HG02938 (cell line): ENCODE results near the gene OSTM1.
"Not testable (repeated sequence)": the region's sequence is repeated elsewhere in the genome, so short reads cannot be mapped to it uniquely, and the experiment has no call there.

Experiments
- ATAC-seq: cut with Tn5 transposase; IDR thresholded peaks from one replicate; pipeline ENCODE4 v1.9.1; 2021; ENCODE audit warnings: mild to moderate bottlenecking, moderate library complexity; ENCODE audit not compliant: unreplicated experiment

The OSTM1 gene

DNA sequence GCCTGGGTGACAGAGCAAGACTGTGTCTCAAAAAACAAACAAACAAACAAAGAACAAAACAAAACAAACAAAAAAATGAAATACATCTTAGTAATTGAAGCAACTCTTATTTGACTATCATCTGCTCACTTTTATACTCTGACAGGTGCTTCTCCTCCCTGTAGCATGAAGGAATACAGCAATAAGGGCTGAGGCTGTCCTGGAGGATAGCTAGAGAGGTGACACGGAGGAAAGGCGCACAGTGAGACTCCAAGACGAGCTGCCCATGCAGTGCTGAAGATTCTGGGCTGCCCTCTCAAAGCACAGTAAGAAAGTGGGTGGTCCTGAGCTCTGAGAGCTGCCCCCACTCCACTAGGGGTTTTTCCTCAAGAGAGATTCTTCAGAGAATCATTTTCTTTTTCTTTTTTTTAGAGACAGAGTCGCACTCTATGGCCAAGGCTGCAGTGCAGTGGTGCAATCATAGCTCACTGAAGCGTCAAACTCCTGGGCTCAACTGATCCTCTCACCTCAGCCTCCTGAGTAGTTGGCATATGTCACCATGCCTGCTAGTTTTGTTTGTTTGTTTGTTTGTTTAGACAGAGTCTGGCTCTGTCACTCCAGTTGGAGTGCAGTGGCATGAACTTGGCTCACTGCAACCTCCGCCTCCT is 50.0 kb downstream of the OSTM1 start:
- no peak for ATAC-seq

DNA sequence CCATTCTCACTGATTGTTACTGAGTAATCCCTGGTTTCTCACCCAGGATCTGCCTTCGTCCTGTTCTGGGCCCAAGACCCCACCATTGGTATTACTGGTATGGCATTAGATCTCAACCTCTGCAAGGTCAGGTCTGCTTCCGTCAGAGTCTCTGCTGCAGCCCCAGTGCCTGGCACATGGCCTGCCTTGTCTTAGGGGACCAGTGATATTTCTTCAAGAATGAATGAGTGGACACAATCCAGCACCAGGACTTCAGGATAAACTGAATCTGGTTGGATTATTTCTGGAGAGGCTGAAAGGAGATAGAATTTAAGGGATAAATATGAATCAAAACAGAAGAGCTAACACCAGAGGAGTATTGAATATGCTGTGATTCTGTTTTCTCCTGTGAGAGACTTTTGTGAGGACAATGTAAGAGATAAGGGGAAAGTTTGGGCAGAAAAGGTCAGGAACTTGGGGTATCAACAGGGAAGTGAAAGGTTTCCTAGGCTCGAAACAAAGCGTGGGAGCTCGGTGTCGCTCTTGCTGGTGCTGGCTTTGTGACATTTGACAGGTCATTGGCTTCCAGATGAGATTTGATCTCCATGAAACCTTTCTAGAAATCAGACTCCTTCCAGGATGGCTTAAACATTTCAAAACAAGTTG is 53.9 kb downstream of the OSTM1 start:
- no peak for ATAC-seq

DNA sequence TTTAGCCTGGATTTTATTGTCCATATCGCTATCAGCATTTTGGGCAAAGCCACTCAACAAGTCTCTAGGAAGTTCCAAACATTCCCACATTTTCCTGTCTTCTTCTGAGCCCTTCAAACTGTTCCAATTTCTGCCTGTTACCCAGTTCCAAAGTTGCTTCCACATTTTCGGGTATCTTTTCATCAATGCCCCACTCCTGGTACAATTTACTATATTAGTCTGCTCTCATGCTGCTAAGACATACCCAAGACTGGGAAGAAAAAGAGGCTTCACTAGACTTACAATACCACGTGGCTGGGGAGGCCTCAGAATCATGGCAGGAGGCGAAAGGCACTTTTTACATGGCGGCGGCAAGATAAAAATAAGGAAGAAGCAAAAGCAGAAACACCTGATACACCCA is 58.3 kb downstream of the OSTM1 start:
- not testable (repeated sequence) for ATAC-seq

DNA sequence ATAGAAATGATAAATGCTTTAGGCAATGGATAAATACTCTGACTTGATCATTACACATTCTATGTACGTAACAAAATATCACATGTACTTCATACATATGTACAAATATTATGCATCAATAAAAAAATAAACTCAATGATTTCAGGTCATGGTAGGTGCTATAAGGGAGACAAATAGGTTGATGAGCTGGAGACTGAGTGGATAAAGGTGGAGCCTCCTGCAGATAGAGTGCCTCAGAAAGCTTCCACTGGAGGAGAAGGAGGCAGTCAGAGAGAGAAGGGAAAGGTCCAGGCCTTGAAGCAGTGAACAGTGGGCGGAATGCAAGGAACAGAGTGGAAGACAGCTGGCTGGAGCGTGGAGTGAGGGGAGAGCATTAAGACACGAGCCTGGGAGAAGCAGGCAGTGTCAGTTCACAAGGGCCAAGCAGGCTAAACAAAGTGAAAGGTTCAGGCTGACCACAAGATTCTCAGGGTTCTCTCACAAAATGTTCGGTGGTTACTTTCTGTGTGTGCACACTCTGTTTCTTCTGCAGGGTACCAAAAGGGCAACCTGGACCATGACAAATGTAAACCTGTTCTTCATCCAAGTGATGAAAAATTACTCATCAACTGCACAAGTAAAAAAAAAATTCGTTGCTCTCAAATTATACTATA is 60.6 kb downstream of the OSTM1 start:
- ATAC-seq: no peak

- no peak for ATAC-seq
These were observed 64.6 kb downstream of the OSTM1 start for GRCh38 chr6:108009894-108010293.

- ATAC-seq: not testable (repeated sequence)
These were observed 65.3 kb downstream of the OSTM1 start for GRCh38 chr6:108009258-108009657.

- no peak for ATAC-seq
These were observed 66.2 kb downstream of the OSTM1 start for GRCh38 chr6:108008363-108008762.

- no peak for ATAC-seq
These were observed 68.6 kb downstream of the OSTM1 start for GRCh38 chr6:108005961-108006360.

- ATAC-seq: no peak
These were observed 69.7 kb downstream of the OSTM1 start for GRCh38 chr6:108004861-108005260.

GRCh38 chr6:108002365-108003221 is 71.9 kb downstream of the OSTM1 start:
- no peak for ATAC-seq

DNA sequence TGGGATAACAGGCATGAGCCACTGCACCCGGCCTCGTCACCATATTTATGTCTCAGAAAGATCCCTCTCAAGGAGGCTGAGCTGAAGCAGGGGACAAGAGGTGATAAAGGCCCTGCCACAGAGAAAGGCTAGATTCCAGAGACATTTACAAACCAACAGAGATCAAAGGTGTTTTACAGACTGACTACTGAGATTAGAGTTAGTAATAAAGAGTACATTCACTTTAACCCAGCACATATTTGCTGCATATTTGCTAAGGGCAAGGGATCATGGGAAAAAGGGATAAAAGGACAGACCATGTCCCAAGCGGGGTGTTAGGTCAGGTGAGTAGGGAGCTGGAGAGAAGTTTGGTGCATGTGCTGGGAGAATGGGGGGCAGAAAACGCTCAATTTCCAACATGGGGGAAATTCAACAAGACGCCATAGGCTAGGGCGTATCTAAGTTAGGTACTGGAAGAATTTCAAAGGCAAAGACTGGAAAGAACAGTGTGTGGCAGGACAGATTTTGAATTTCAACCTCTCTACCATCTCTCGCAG is 72.8 kb downstream of the OSTM1 start:
- no peak for ATAC-seq

GRCh38 chr6:108000259-108000658 is 74.3 kb downstream of the OSTM1 start:
- ATAC-seq: not testable (repeated sequence)

DNA sequence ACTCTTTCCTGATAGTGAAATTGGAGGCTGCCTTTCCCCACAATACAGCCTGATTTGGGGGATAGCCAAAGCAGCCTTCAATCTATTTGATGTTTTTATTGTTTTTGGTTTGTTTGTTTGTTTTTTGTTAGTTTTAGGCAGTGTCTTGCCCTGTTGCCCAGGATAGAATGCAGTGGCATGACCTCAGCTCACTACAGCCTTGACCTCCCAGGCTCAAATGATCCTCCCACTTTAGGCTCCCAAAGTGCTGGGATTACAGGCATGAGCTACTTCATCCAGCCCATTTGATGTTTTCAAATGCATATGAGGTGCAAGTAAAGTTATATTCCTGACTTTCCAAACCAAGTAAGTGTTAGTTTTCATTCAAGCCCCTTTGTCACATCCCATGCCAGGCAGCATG is 75.2 kb downstream of the OSTM1 start:
- ATAC-seq: no peak

DNA sequence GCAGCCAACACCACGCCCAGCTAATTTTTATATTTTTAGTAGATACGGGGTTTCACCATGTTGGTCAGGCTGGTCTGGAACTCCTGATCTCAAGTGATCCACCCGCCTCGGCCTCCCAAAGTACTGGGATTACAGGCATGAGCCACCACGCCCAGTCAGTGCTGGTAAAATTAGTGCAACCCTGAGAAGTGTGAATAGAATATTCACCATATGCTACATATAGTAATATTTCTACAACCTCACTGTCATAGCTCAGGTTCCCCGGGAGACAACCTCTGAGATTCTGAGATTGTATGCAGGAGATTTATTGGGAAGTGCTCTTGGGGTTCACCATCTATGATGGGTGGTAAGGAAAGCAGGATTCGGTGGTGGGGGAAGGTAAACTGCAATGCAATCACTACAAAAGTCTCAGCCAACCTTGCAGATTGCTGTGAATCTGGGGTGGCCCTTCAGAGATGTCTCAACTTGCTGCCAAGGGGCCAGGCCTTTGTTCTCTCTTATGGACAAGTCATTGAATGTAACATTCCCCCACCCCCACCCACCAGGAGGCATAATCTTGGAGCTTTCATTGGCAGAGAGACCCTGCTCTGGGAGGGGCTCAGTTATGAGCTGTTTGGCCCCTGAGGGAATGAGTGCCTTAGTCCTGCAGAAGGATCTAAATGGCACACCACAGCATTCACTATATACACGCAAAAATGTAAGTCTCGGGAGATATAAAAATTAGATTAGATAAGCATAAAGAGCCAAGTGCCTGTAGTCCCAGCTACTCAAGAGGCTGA is 82.6 kb downstream of the OSTM1 start:
- ATAC-seq: no peak
